Endothelial cell of umbilical vein (primary cell): ENCODE data around the gene ETFA. TPM values are rescaled to one million over a fixed set of nuclear protein-coding genes. Genes with fewer than 3 reads are reported as not detected.

Experiments
- BruUV-seq: library from RNA; stranded (reverse); fragments of 400-500 nt; replicated peaks from 2 replicates; lab custom pipeline; 2021; lab: Mats Ljungman, UMichigan
- CTCF ChIA-PET: fragments of 300-600, 350-600 bp; sonication (Branson Sonifier 250); formaldehyde crosslinking; loops from one replicate; lab custom pipeline; 2021; ENCODE audit warnings: antibody characterized with exemption, inconsistent platforms; lab: Charles Lee
- POLR2A ChIA-PET: fragments of 300-600, 350-600 bp; sonication (Branson Sonifier 250); formaldehyde crosslinking; loops from one replicate; lab custom pipeline; 2021; ENCODE audit warnings: antibody characterized with exemption, inconsistent platforms; lab: Charles Lee
- DNase-seq: peaks from one replicate; pipeline ENCODE4 v3.0.0-alpha.2; 2011; ENCODE audit warnings: low read depth, low spot score
- FAIRE-seq: peaks from 2 replicates; lab custom pipeline; 2011; peaks lifted over from hg19 to GRCh38; lab: Jason Lieb, UNC
- H2AFZ ChIP-seq: 2 replicates; pipeline ENCODE4 v1.6.0; 2012; ENCODE audit warnings: low read depth, low read length, control low read depth, inconsistent platforms
- H3K27ac ChIP-seq: 2 replicates; pipeline ENCODE4 v1.5.1; 2011; ENCODE audit warnings: low read depth, mild to moderate bottlenecking, control low read depth, low read length, moderate library complexity; ENCODE audit not compliant: insufficient read depth
- H3K27me3 ChIP-seq, 2 experiments: 2 replicates each; pipeline versions ENCODE4 v1.6.0 to v1.6.1; 2011; ENCODE audit warnings: low read length in 2 of 2, mixed read lengths in 1 of 2; ENCODE audit not compliant: control insufficient read depth in 2 of 2, insufficient read depth in 2 of 2
- H3K36me3 ChIP-seq, 2 experiments: 2 replicates in 1 of 2; 3 replicates in 1 of 2; pipeline ENCODE4 v1.5.1; 2011; ENCODE audit warnings: low read length in 2 of 2, mild to moderate bottlenecking in 1 of 2, moderate library complexity in 1 of 2; ENCODE audit not compliant: control insufficient read depth in 2 of 2, insufficient read depth in 2 of 2; ENCODE audit errors: extremely low read depth in 1 of 2
- H3K4me1 ChIP-seq: 3 replicates; pipeline ENCODE4 v1.5.1; 2011; ENCODE audit warnings: mild to moderate bottlenecking, low read length; ENCODE audit not compliant: control insufficient read depth, insufficient read depth; ENCODE audit errors: extremely low read depth
- H3K4me2 ChIP-seq: 2 replicates; pipeline ENCODE4 v1.6.1; 2011; ENCODE audit warnings: low read length, control low read depth, mixed read lengths; ENCODE audit not compliant: insufficient read depth
- H3K4me3 ChIP-seq, 3 experiments: fragments of 200-600 bp in 1 of 3; sonication (generic), shearing (Covaris generic) in 1 of 3; replicated peaks in 1 of 3; 2 replicates each; pipeline ENCODE4 v1.5.1; 2011 to 2016; ENCODE audit warnings: control low read depth in 3 of 3, low read length in 3 of 3, mild to moderate bottlenecking in 2 of 3, inconsistent platforms in 1 of 3, low read depth in 1 of 3, moderate library complexity in 1 of 3; ENCODE audit not compliant: insufficient read depth in 1 of 3
- H3K79me2 ChIP-seq: 2 replicates; pipeline ENCODE4 v1.6.0; 2012; ENCODE audit warnings: low read length, inconsistent platforms; ENCODE audit not compliant: control insufficient read depth, insufficient read depth
- H3K9ac ChIP-seq: replicated peaks from 2 replicates; pipeline ENCODE3; 2011; ENCODE audit warnings: low read length, control low read depth; ENCODE audit not compliant: insufficient read depth; ENCODE audit errors: extremely low read depth
- H3K9me1 ChIP-seq: replicated peaks from 3 replicates; pipeline ENCODE4 v1.6.0; 2011; ENCODE audit warnings: mild to moderate bottlenecking, low read length; ENCODE audit not compliant: control insufficient read depth, insufficient read depth; ENCODE audit errors: extremely low read depth
- H3K9me3 ChIP-seq: replicated peaks from 2 replicates; pipeline ENCODE4 v1.5.1; 2012; ENCODE audit warnings: low read length, inconsistent platforms; ENCODE audit not compliant: control insufficient read depth, insufficient read depth
- H4K20me1 ChIP-seq: replicated peaks from 2 replicates; pipeline ENCODE3; 2011; ENCODE audit warnings: mild to moderate bottlenecking, low read length; ENCODE audit not compliant: control insufficient read depth, insufficient read depth; ENCODE audit errors: extremely low read depth
- EZH2 ChIP-seq: IDR thresholded peaks from 2 replicates; pipeline ENCODE4 v1.6.1; 2012; ENCODE audit warnings: borderline replicate concordance, low read depth, mild to moderate bottlenecking, moderate library complexity, low read length, inconsistent platforms; ENCODE audit not compliant: severe bottlenecking
- FOS ChIP-seq: IDR thresholded peaks from 2 replicates; pipeline ENCODE4 v1.6.1; 2011; ENCODE audit warnings: mild to moderate bottlenecking, low read length, moderate library complexity, borderline replicate concordance; ENCODE audit not compliant: insufficient read depth
- GATA2 ChIP-seq: IDR thresholded peaks from 2 replicates; pipeline ENCODE4 v1.7.0; 2011; ENCODE audit warnings: low read depth, mild to moderate bottlenecking, moderate library complexity, mixed read lengths, low read length; ENCODE audit not compliant: insufficient read length, insufficient read depth
- JUN ChIP-seq: IDR thresholded peaks from 2 replicates; pipeline ENCODE4 v1.6.1; 2011; ENCODE audit warnings: borderline replicate concordance, low read depth; ENCODE audit not compliant: insufficient read length, insufficient read depth
- MYC ChIP-seq: IDR thresholded peaks from one replicate; pipeline ENCODE4 v1.6.1; 2011; ENCODE audit warnings: mild to moderate bottlenecking, low read depth, low read length
- POLR2A ChIP-seq: IDR thresholded peaks from 2 replicates; pipeline ENCODE4 v1.6.1; 2012; ENCODE audit warnings: low read depth, mild to moderate bottlenecking, control low read depth, low read length
- POLR2AphosphoS5 ChIP-seq: IDR thresholded peaks from 2 replicates; pipeline ENCODE4 v1.6.1; 2012; ENCODE audit warnings: low read depth, mild to moderate bottlenecking, control low read depth, low read length, moderate library complexity; ENCODE audit not compliant: insufficient read depth
- dilution Hi-C: fragments of 300-500 bp; cut with MboI; formaldehyde crosslinking; loops from one replicate; pipeline ENCODE4 v1.15.0; 2019; ENCODE audit warnings: low sequenced_read_pairs; ENCODE audit not compliant: extremely low pct_ligation_motif_present
- intact Hi-C: fragments of 100-400 bp; cut with micrococcal nuclease; formaldehyde crosslinking; loops from one replicate; pipeline ENCODE4 v1.10.0; 2022
- polyA plus RNA-seq, 4 experiments: library from polyadenylated mRNA; depleted of rRNA in 3 of 4; stranded (reverse) in 3 of 4; unstranded in 1 of 4; fragments of >200 nt; gene quantifications; 2 replicates each; pipeline versions ENCODE4 v1.2.1 to v1.2.3, GENCODE V29; 2011 to 2012; ENCODE audit warnings: missing spikeins in 1 of 4
- total RNA-seq: library from RNA; stranded (reverse); gene quantifications from 2 replicates; pipeline ENCODE4 v1.2.3, GENCODE V29; 2021
- TF ChIP-seq, protein P1 (sequence below): IDR thresholded peaks from 2 replicates; pipeline ENCODE4 v1.6.1; 2011; ENCODE audit not compliant: insufficient read depth, insufficient read length
- TF ChIP-seq, protein P2 (sequence below), 2 donors: IDR thresholded peaks; 1 replicate in 1 of 2; 2 replicates in 1 of 2; pipeline ENCODE4 v1.5.1; 2011; ENCODE audit warnings: low read length in 2 of 2, mild to moderate bottlenecking in 2 of 2, moderate library complexity in 2 of 2, control low read depth in 1 of 2, inconsistent platforms in 1 of 2, low read depth in 1 of 2; ENCODE audit not compliant: insufficient read depth in 1 of 2; ENCODE audit errors: extremely low read depth in 1 of 2

The ETFA gene
- total and polyA plus RNA-seq, 2 donors (not counting 3 experiments of a cell fraction or from before 2014, with no cell fraction given), result 102 to 116 TPM

DNA sequence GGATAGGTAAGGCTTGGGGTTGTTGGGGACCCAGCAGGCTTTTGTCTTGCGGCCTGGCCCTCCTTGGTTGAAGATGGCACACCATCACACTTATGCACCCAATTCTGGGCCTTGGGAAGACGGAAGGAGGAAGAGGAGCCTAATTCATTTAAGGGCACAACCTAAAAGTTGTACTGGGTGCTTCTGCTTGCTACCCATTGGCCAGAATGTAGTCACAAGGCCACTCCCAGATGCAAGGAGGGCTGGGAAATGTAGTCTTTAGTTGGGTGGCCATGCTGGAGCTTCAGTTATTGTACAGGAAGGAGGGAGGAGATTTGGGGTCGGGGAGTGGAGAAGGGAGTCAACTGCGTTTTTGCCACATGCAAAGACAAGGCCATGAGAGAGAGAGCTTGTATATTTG, 142.3 kb downstream of the ETFA start:
- Histone ChIP-seq H3K4me2 (no peak overlapping the region), H3K27me3 (no peaks in the 10 kb centered on the region), H3K9me3 (no peaks in the 10 kb centered on the region), H3K9ac (no peak overlapping the region), H2AFZ (no peak overlapping the region), H4K20me1 (no peaks in the 10 kb centered on the region), H3K9me1 (no peaks in the 10 kb centered on the region), H3K27ac (no peak overlapping the region), H3K79me2 (no peaks in the 10 kb centered on the region), H3K36me3 (no peaks in the 10 kb centered on the region), H3K4me3 (no peak overlapping the region), H3K4me1 (no peaks in the 10 kb centered on the region)
- FAIRE-seq (peak; percentile 4), DNase-seq (no peak)
- BruUV-seq, result no TSS peak
- TF ChIP-seq EZH2 (no peak), POLR2AphosphoS5 (no peak), JUN (no peak), MYC (no peak), FOS (no peak), GATA2 (no peak), POLR2A (no peak)
- TF ChIP-seq, protein P1, sequence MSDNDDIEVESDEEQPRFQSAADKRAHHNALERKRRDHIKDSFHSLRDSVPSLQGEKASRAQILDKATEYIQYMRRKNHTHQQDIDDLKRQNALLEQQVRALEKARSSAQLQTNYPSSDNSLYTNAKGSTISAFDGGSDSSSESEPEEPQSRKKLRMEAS, result no peak
- TF ChIP-seq, protein P2, sequence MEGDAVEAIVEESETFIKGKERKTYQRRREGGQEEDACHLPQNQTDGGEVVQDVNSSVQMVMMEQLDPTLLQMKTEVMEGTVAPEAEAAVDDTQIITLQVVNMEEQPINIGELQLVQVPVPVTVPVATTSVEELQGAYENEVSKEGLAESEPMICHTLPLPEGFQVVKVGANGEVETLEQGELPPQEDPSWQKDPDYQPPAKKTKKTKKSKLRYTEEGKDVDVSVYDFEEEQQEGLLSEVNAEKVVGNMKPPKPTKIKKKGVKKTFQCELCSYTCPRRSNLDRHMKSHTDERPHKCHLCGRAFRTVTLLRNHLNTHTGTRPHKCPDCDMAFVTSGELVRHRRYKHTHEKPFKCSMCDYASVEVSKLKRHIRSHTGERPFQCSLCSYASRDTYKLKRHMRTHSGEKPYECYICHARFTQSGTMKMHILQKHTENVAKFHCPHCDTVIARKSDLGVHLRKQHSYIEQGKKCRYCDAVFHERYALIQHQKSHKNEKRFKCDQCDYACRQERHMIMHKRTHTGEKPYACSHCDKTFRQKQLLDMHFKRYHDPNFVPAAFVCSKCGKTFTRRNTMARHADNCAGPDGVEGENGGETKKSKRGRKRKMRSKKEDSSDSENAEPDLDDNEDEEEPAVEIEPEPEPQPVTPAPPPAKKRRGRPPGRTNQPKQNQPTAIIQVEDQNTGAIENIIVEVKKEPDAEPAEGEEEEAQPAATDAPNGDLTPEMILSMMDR (IDR thresholded peaks at IDR 0.05; ENCODE audit: extremely low read depth in 1 of 2, insufficient read depth in 1 of 2, low read depth in 1 of 2, low read length in 2 of 2), result no peak
- POLR2A ChIA-PET, result no interaction called here
- CTCF ChIA-PET, result interaction anchor here (1.4 to 3.8 kb wide), 3 partner anchors 10 to 18 kb away, joined by 3 to 11 read pairs (median 8); no protein-coding TSS in a partner anchor
- intact Hi-C loops, result no loop called here
- dilution Hi-C loops, result no loop called here
